ENCODE measurements around the gene SKIDA1.

The SKIDA1 gene

GRCh38 chr10:21473541-21473940, 51.9 kb downstream of the SKIDA1 start:
- DNase-seq: no peak

- no peak for DNase-seq
Measured at GRCh38 chr10:21473135-21473534, 52.3 kb downstream of the SKIDA1 start.

GRCh38 chr10:21468086-21468485, 57.4 kb downstream of the SKIDA1 start:
- DNase-seq: no peak

GRCh38 chr10:21467633-21468032, 57.8 kb downstream of the SKIDA1 start:
- no peak for DNase-seq

- no peak for DNase-seq
Measured at GRCh38 chr10:21464134-21464533, 61.3 kb downstream of the SKIDA1 start.
